ENCODE measurements around the gene WASHC2A.
"Not testable (repeated sequence)": the region's sequence is repeated elsewhere in the genome, so short reads cannot be mapped to it uniquely, and the experiment has no call there.

Gene WASHC2A

GRCh38 chr10:50067546-50068351 is at the start of gene WASHC2A:
TSS of gene WASHC2A (plus strand) at chr10:50067954. CDS start at chr10:50068006, 52 bp downstream.
- POLR2A ChIA-PET = not testable (repeated sequence)
- CTCF ChIA-PET = interaction anchor here (1.0 kb wide), 1 partner anchor 474 kb away, joined by 4 read pairs; no protein-coding TSS in a partner anchor

GRCh38 chr10:50019279-50019678 is 48.5 kb upstream of the WASHC2A start:
- CTCF ChIA-PET; POLR2A ChIA-PET; DNase-seq (ENCODE audit: extremely low spot score): not testable (repeated sequence)

More at GRCh38 chr10:50067546-50068351, at the start of gene WASHC2A:
- DNase-seq (ENCODE audit: extremely low spot score) = peak; percentile 72

GRCh38 chr10:50020451-50021024 is 47.2 kb upstream of the WASHC2A start:
- POLR2A ChIA-PET; DNase-seq (ENCODE audit: extremely low spot score); CTCF ChIA-PET: not testable (repeated sequence)

GRCh38 chr10:50021646-50022045 is 46.1 kb upstream of the WASHC2A start:
- ChIA-PET POLR2A (no interaction called here), CTCF (no interaction called here)
- DNase-seq (ENCODE audit: extremely low spot score) = no peak
- TF ChIP-seq CTCF (IDR thresholded peaks at IDR 0.05; ENCODE audit: control extremely low read depth, extremely low read depth, low read depth, missing control alignments) = no peak

- POLR2A ChIA-PET; DNase-seq (ENCODE audit: extremely low spot score): not testable (repeated sequence)
- CTCF ChIA-PET = interaction anchor here (1.5 kb wide), 1 partner anchor 13 kb away, joined by 4 read pairs; no protein-coding TSS in a partner anchor
Measured at GRCh38 chr10:50024716-50025383, 42.9 kb upstream of the WASHC2A start.

GRCh38 chr10:50025627-50026026 is 42.1 kb upstream of the WASHC2A start:
- ChIA-PET CTCF (interaction anchor here (1.5 kb wide), 1 partner anchor 12 kb away, joined by 4 read pairs; no protein-coding TSS in a partner anchor), POLR2A (no interaction called here)
- no peak for DNase-seq (ENCODE audit: extremely low spot score)
- no peak for TF ChIP-seq CTCF (IDR thresholded peaks at IDR 0.05; ENCODE audit: control extremely low read depth, extremely low read depth, low read depth, missing control alignments)

- CTCF ChIA-PET = no interaction called here
- POLR2A ChIA-PET = no interaction called here
- DNase-seq (ENCODE audit: extremely low spot score) = no peak
- TF ChIP-seq CTCF (IDR thresholded peaks at IDR 0.05; ENCODE audit: control extremely low read depth, extremely low read depth, low read depth, missing control alignments) = no peak
Measured at GRCh38 chr10:50027195-50027594, 40.6 kb upstream of the WASHC2A start.

- ChIA-PET POLR2A (no interaction called here), CTCF (no interaction called here)
- no peak for DNase-seq (ENCODE audit: extremely low spot score)
- TF ChIP-seq CTCF (IDR thresholded peaks at IDR 0.05; ENCODE audit: control extremely low read depth, extremely low read depth, low read depth, missing control alignments) = no peak
Measured at GRCh38 chr10:50033481-50033880, 34.3 kb upstream of the WASHC2A start.

- DNase-seq (ENCODE audit: extremely low spot score); CTCF ChIA-PET; POLR2A ChIA-PET: not testable (repeated sequence)
Measured at GRCh38 chr10:50035337-50035736, 32.4 kb upstream of the WASHC2A start.

All from GM10248 (cell line).